GM12874 (cell line): ENCODE measurements around the gene NCAPD2.

ENCODE experiments used
- TF ChIP-seq, protein P1 (sequence below): IDR thresholded peaks from 2 replicates; pipeline ENCODE4 v1.5.1; 2011; ENCODE audit warnings: low read depth, mild to moderate bottlenecking, control low read depth, low read length, moderate library complexity; ENCODE audit not compliant: insufficient read depth

NCAPD2 gene

GRCh38 chr12:6536894-6537579 is 43.1 kb downstream of the NCAPD2 start:
- TF ChIP-seq, protein P1, sequence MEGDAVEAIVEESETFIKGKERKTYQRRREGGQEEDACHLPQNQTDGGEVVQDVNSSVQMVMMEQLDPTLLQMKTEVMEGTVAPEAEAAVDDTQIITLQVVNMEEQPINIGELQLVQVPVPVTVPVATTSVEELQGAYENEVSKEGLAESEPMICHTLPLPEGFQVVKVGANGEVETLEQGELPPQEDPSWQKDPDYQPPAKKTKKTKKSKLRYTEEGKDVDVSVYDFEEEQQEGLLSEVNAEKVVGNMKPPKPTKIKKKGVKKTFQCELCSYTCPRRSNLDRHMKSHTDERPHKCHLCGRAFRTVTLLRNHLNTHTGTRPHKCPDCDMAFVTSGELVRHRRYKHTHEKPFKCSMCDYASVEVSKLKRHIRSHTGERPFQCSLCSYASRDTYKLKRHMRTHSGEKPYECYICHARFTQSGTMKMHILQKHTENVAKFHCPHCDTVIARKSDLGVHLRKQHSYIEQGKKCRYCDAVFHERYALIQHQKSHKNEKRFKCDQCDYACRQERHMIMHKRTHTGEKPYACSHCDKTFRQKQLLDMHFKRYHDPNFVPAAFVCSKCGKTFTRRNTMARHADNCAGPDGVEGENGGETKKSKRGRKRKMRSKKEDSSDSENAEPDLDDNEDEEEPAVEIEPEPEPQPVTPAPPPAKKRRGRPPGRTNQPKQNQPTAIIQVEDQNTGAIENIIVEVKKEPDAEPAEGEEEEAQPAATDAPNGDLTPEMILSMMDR: no peak

DNA sequence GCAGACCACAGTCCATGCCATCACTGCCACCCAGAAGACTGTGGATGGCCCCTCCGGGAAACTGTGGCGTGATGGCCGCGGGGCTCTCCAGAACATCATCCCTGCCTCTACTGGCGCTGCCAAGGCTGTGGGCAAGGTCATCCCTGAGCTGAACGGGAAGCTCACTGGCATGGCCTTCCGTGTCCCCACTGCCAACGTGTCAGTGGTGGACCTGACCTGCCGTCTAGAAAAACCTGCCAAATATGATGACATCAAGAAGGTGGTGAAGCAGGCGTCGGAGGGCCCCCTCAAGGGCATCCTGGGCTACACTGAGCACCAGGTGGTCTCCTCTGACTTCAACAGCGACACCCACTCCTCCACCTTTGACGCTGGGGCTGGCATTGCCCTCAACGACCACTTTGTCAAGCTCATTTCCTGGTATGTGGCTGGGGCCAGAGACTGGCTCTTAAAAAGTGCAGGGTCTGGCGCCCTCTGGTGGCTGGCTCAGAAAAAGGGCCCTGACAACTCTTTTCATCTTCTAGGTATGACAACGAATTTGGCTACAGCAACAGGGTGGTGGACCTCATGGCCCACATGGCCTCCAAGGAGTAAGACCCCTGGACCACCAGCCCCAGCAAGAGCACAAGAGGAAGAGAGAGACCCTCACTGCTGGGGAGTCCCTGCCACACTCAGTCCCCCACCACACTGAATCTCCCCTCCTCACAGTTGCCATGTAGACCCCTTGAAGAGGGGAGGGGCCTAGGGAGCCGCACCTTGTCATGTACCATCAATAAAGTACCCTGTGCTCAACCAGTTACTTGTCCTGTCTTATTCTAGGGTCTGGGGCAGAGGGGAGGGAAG is 43.9 kb downstream of the NCAPD2 start:
- TF ChIP-seq, protein P1: peak; percentile 81

DNA sequence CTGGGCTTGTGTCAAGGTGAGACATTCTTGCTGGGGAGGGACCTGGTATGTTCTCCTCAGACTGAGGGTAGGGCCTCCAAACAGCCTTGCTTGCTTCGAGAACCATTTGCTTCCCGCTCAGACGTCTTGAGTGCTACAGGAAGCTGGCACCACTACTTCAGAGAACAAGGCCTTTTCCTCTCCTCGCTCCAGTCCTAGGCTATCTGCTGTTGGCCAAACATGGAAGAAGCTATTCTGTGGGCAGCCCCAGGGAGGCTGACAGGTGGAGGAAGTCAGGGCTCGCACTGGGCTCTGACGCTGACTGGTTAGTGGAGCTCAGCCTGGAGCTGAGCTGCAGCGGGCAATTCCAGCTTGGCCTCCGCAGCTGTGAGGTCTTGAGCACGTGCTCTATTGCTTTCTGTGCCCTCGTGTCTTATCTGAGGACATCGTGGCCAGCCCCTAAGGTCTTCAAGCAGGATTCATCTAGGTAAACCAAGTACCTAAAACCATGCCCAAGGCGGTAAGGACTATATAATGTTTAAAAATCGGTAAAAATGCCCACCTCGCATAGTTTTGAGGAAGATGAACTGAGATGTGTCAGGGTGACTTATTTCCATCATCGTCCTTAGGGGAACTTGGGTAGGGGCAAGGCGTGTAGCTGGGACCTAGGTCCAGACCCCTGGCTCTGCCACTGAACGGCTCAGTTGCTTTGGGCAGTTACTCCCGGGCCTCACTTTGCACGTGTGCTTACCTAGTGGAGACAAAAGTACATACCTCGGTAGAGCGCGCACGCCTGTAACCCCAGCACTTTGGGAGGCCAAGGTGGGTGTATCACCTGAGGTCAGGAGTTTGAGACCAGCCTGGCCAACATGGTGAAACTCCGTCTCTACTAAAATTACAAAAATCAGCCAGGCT is 44.8 kb downstream of the NCAPD2 start:
- TF ChIP-seq, protein P1: no peak

GRCh38 chr12:6539314-6539682 is 45.4 kb downstream of the NCAPD2 start:
- TF ChIP-seq, protein P1: no peak

- TF ChIP-seq, protein P1: no peak
These were observed 45.8 kb downstream of the NCAPD2 start for GRCh38 chr12:6539707-6540134.

- TF ChIP-seq, protein P1: peak; percentile 16; the same call in 1 of the 2 replicates
These were observed 46.4 kb downstream of the NCAPD2 start for GRCh38 chr12:6540181-6540877.
